ENCODE results near the gene ATP2B2.

ATP2B2 gene

GRCh38 chr3:10289787-10290355, 215.5 kb downstream of the ATP2B2 start:
- no peak for DNase-seq

- DNase-seq = no peak
Observed at GRCh38 chr3:10289077-10289476, 216.3 kb downstream of the ATP2B2 start.

GRCh38 chr3:10288575-10288960, 216.8 kb downstream of the ATP2B2 start:
- DNase-seq = no peak

- no peak for DNase-seq
Observed at GRCh38 chr3:10287936-10288574, 217.3 kb downstream of the ATP2B2 start.

GRCh38 chr3:10286596-10287295, 218.6 kb downstream of the ATP2B2 start:
- DNase-seq = no peak

GRCh38 chr3:10286133-10286524, 219.3 kb downstream of the ATP2B2 start:
- DNase-seq = no peak

GRCh38 chr3:10285272-10286132, 219.9 kb downstream of the ATP2B2 start:
- DNase-seq = no peak

GRCh38 chr3:10284496-10284895, 220.9 kb downstream of the ATP2B2 start:
- peak in 1 of 2 donors; percentile 17 for DNase-seq

- no peak for DNase-seq
Observed at GRCh38 chr3:10283638-10284037, 221.7 kb downstream of the ATP2B2 start.

- no peak for DNase-seq
Observed at GRCh38 chr3:10281951-10282350, 223.4 kb downstream of the ATP2B2 start.

- no peak for DNase-seq
Observed at GRCh38 chr3:10280571-10280970, 224.8 kb downstream of the ATP2B2 start.

GRCh38 chr3:10280177-10280529, 225.2 kb downstream of the ATP2B2 start:
- no peak for DNase-seq

GRCh38 chr3:10279384-10280176, 225.8 kb downstream of the ATP2B2 start:
- no peak for DNase-seq

- DNase-seq = no peak
Observed at GRCh38 chr3:10278501-10278900, 226.9 kb downstream of the ATP2B2 start.

- no peak for DNase-seq
Observed at GRCh38 chr3:10277115-10277625, 228.2 kb downstream of the ATP2B2 start.

- DNase-seq = no peak
Observed at GRCh38 chr3:10274601-10275000, 230.8 kb downstream of the ATP2B2 start.
